ENCODE measurements around the gene MCF2L.

Gene MCF2L

GRCh38 chr13:113088691-113089020, 119.6 kb downstream of the MCF2L start:
- TF ChIP-seq, protein P1, sequence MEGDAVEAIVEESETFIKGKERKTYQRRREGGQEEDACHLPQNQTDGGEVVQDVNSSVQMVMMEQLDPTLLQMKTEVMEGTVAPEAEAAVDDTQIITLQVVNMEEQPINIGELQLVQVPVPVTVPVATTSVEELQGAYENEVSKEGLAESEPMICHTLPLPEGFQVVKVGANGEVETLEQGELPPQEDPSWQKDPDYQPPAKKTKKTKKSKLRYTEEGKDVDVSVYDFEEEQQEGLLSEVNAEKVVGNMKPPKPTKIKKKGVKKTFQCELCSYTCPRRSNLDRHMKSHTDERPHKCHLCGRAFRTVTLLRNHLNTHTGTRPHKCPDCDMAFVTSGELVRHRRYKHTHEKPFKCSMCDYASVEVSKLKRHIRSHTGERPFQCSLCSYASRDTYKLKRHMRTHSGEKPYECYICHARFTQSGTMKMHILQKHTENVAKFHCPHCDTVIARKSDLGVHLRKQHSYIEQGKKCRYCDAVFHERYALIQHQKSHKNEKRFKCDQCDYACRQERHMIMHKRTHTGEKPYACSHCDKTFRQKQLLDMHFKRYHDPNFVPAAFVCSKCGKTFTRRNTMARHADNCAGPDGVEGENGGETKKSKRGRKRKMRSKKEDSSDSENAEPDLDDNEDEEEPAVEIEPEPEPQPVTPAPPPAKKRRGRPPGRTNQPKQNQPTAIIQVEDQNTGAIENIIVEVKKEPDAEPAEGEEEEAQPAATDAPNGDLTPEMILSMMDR (IDR thresholded peaks at IDR 0.05; ENCODE audit: low read depth, low read length), result no peak
- Histone ChIP-seq H3K9me3 (no peaks in the 10 kb centered on the region), H3K4me3 (ENCODE audit: low read depth, low read length) (no peak overlapping the region), H3K27me3 (no peaks in the 10 kb centered on the region), H3K4me1 (no peaks in the 10 kb centered on the region), H3K36me3 (no peaks in the 10 kb centered on the region)
- peak; percentile 7 for DNase-seq

DNA sequence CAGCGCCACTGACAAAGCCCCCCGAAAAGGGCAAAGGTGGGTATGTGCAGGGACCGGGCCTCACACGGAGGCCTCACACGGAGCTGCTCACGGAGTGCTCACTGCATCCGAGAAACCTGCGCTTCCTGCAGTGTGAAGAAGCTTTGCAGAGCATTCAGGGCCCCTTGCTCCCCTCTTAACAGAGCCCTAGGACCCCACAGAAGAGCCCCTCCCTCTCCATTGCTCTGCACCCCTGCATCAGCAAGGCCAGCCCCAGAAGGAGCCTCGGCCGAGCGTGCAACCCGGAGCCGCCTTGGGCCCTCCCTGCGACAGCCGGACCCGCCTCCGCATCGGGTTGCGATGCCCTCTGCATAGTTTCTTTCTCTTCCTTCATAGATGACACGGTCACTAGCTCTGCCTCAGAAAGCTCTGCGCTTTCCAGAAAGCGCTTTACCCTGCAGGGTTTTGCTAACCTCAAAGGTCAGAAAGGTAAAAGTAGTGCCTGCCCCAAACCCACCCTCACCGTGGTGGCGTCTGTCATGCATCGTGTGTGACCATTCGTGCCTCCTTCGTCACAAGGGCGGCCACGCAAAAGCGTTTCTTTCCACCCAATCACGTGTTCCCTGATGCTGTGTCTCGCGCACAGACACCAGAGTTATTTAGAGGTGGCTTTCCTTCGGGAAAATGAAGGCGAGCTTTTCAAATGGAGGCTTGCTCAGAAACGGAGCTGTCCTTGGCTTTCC, 120.8 kb downstream of the MCF2L start:
- no peak overlapping the region for H3K4me3 ChIP-seq (ENCODE audit: low read depth, low read length)
- H3K4me1 ChIP-seq, result no peaks in the 10 kb centered on the region
- TF ChIP-seq, protein P1 (IDR thresholded peaks at IDR 0.05; ENCODE audit: low read depth, low read length), result no peak
- H3K27me3 ChIP-seq, result no peaks in the 10 kb centered on the region
- DNase-seq, result peak; percentile 4
- H3K9me3 ChIP-seq, result no peaks in the 10 kb centered on the region
- H3K36me3 ChIP-seq, result no peaks in the 10 kb centered on the region

GRCh38 chr13:113090415-113090770, 121.4 kb downstream of the MCF2L start:
- no peaks in the 10 kb centered on the region for H3K36me3 ChIP-seq
- H3K27me3 ChIP-seq, result no peaks in the 10 kb centered on the region
- DNase-seq, result peak; percentile 3
- H3K9me3 ChIP-seq, result no peaks in the 10 kb centered on the region
- no peak overlapping the region for H3K4me3 ChIP-seq (ENCODE audit: low read depth, low read length)
- TF ChIP-seq, protein P1 (IDR thresholded peaks at IDR 0.05; ENCODE audit: low read depth, low read length), result no peak
- no peaks in the 10 kb centered on the region for H3K4me1 ChIP-seq

GRCh38 chr13:113090806-113091205, 121.8 kb downstream of the MCF2L start:
- Histone ChIP-seq H3K36me3 (no peaks in the 10 kb centered on the region), H3K9me3 (no peaks in the 10 kb centered on the region), H3K4me3 (ENCODE audit: low read depth, low read length) (no peak overlapping the region), H3K27me3 (no peaks in the 10 kb centered on the region), H3K4me1 (no peaks in the 10 kb centered on the region)
- DNase-seq, result peak; percentile 1
- TF ChIP-seq, protein P1 (IDR thresholded peaks at IDR 0.05; ENCODE audit: low read depth, low read length), result no peak

- peak; percentile 6 for DNase-seq
- Histone ChIP-seq H3K4me3 (ENCODE audit: low read depth, low read length) (no peak overlapping the region), H3K9me3 (no peaks in the 10 kb centered on the region), H3K4me1 (no peaks in the 10 kb centered on the region), H3K36me3 (no peaks in the 10 kb centered on the region), H3K27me3 (no peaks in the 10 kb centered on the region)
- TF ChIP-seq, protein P1 (IDR thresholded peaks at IDR 0.05; ENCODE audit: low read depth, low read length), result no peak
Observed at GRCh38 chr13:113091211-113091771, 122.3 kb downstream of the MCF2L start.
